Measurements from ENCODE around the gene RFXAP. TPM values are rescaled to one million over a fixed set of nuclear protein-coding genes. Genes with fewer than 3 reads are reported as not detected.

The RFXAP gene
- 1.3 and 1.7 TPM in 2 replicates for total RNA-seq

GRCh38 chr13:36818804-36819738, at the start of gene RFXAP:
RFXAP (plus strand) TSS chr13:36819222; CDS start chr13:36819358, 136 bp downstream.

Other genes starting within 250 kb of the RFXAP start
- gene SERTM1, start 145.2 kb upstream of the RFXAP start, total RNA-seq = not detected in 2 replicates
- gene SMAD9, start 101.0 kb downstream of the RFXAP start, total RNA-seq = 2.8 and 3.1 TPM in 2 replicates
- gene ALG5, start 180.1 kb downstream of the RFXAP start, total RNA-seq = 26.5 and 26.8 TPM in 2 replicates
- 8.8 and 9.0 TPM in 2 replicates for gene EXOSC8, start 181.6 kb downstream of the RFXAP start, total RNA-seq
- gene SUPT20H, start 240.5 kb downstream of the RFXAP start, total RNA-seq = 46.6 and 60.4 TPM in 2 replicates